K562 (cell line): ENCODE data around the gene RAB13. TPM values are rescaled to one million over a fixed set of nuclear protein-coding genes. Genes with fewer than 3 reads are reported as not detected.

Source experiments
- RERE ChIP-seq: sonication (generic); formaldehyde crosslinking; IDR thresholded peaks from 2 replicates; pipeline ENCODE4 v1.8.0; 2023; ENCODE audit warnings: missing genetic modification reagents, mild to moderate bottlenecking, borderline replicate concordance
- RREB1 ChIP-seq: fragments of 250-450 bp; sonication (Bioruptor Pico); IDR thresholded peaks from 2 replicates; pipeline ENCODE4 v1.4.0; 2020
- polyA plus RNA-seq, 8 experiments: library from polyadenylated mRNA; depleted of rRNA in 4 of 8; stranded (reverse) in 5 of 8; unstranded in 3 of 8; fragments of >200 nt; fragmentation: Nextera tagmentation in 2 of 8; fragmentation: Illumina TruSeq in 1 of 8; extraction: Ambion mirVana in 2 of 8; extraction: Trizol in 1 of 8; gene quantifications; 2 replicates each; pipeline versions ENCODE4 v1.2.1 to v1.2.3, GENCODE V29; 2011 to 2014; ENCODE audit warnings: inconsistent platforms in 1 of 8, missing spikeins in 1 of 8
- total RNA-seq, 7 experiments: library from RNA; depleted of rRNA in 6 of 7; stranded (reverse); fragments of >200 nt in 6 of 7; fragmentation: Illumina TruSeq in 2 of 7; extraction: Trizol in 2 of 7; gene quantifications; 2 replicates each; pipeline versions ENCODE4 v1.2.1 to v1.2.3, GENCODE V29; 2011 to 2021; ENCODE audit warnings: low replicate concordance in 1 of 7
- TF ChIP-seq, protein P1 (sequence below): conservative IDR thresholded peaks from 2 replicates; pipeline ENCODE4 v1.6.1; 2011; ENCODE audit warnings: low read depth, mild to moderate bottlenecking, low read length; ENCODE audit not compliant: control insufficient read depth

The RAB13 gene
- total and polyA plus RNA-seq, 9 of the 15 experiments (the other 6 are each of a cell fraction or from before 2014, with no cell fraction given), result 22.3 to 100 (median 39.8) TPM

- TF ChIP-seq, protein P1, sequence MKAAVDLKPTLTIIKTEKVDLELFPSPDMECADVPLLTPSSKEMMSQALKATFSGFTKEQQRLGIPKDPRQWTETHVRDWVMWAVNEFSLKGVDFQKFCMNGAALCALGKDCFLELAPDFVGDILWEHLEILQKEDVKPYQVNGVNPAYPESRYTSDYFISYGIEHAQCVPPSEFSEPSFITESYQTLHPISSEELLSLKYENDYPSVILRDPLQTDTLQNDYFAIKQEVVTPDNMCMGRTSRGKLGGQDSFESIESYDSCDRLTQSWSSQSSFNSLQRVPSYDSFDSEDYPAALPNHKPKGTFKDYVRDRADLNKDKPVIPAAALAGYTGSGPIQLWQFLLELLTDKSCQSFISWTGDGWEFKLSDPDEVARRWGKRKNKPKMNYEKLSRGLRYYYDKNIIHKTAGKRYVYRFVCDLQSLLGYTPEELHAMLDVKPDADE, result 0 out of 2 replicates have a peak, but pooled peaks have one; percentile 16
- TF ChIP-seq RREB1 (no peak), RERE (no peak)
Measured at GRCh38 chr1:153945795-153946621, 40.1 kb downstream of the RAB13 start (continued).
